Stomach (tissue), 9 donors: ENCODE results near the gene PDIA5. TPM values are rescaled to one million over a fixed set of nuclear protein-coding genes. Genes with fewer than 3 reads are reported as not detected.

Source experiments
- DNase-seq, 2 donors: peaks; one replicate each; pipeline versions ENCODE4 v3.0.0 to v3.0.0-alpha.2; 2013 to 2019
- H3K27ac ChIP-seq, 5 donors: fragments of 200-600 bp in 4 of 5; sonication (generic) in 4 of 5; one replicate each; pipeline ENCODE4 v1.5.1; 2013 to 2019; ENCODE audit warnings: mild to moderate bottlenecking in 1 of 5, moderate library complexity in 1 of 5
- H3K27me3 ChIP-seq, 3 donors: fragments of 200-600 bp; sonication (generic); one replicate each; pipeline ENCODE4 v1.5.1; 2017 to 2019; ENCODE audit warnings: mixed run types in 1 of 3
- H3K36me3 ChIP-seq, 4 donors: fragments of 200-600 bp; sonication (generic); 1 replicate in 3 of 4; 2 replicates in 1 of 4; pipeline ENCODE4 v1.5.1; 2016 to 2019
- H3K4me1 ChIP-seq, 4 donors: fragments of 200-600 bp; sonication (generic); one replicate each; pipeline ENCODE4 v1.5.1; 2016 to 2019
- H3K4me3 ChIP-seq, 4 donors: fragments of 200-600 bp; sonication (generic) in 3 of 4; one replicate each; pipeline ENCODE4 v1.5.1; 2016 to 2019; ENCODE audit warnings: mild to moderate bottlenecking in 1 of 4
- H3K9me3 ChIP-seq, 4 donors: fragments of 200-600 bp; sonication (generic); one replicate each; pipeline ENCODE4 v1.5.1; 2016 to 2019
- CTCF ChIP-seq, 7 experiments: fragments of 450-650 bp in 4 of 7; fragments of 200-600 bp in 3 of 7; sonication (generic) in 3 of 7; IDR thresholded peaks; one replicate each; pipeline ENCODE4 v1.5.1; 2016 to 2019; ENCODE audit warnings: antibody characterized with exemption in 7 of 7, control low read depth in 2 of 7, mild to moderate bottlenecking in 1 of 7
- EP300 ChIP-seq: sonication (generic); formaldehyde crosslinking; IDR thresholded peaks from one replicate; pipeline ENCODE4 v1.6.1; 2017; ENCODE audit warnings: antibody characterized with exemption
- POLR2A ChIP-seq, 4 donors: fragments of 450-650 bp; IDR thresholded peaks; one replicate each; pipeline ENCODE4 v1.6.1; 2016; ENCODE audit warnings: antibody characterized with exemption in 4 of 4, control low read depth in 2 of 4, mild to moderate bottlenecking in 1 of 4, moderate library complexity in 1 of 4
- POLR2AphosphoS5 ChIP-seq, 3 donors: sonication (generic); formaldehyde crosslinking; IDR thresholded peaks; one replicate each; pipeline ENCODE4 v1.6.1; 2016; ENCODE audit warnings: antibody characterized with exemption in 3 of 3
- WGBS, 5 donors: extraction: QIAGEN DNeasy Blood & Tissue Kit in 3 of 5; methylation state at CpG; one replicate each; pipeline versions ENCODE4 v1.1.5 to v1.1.7; 2013 to 2018; 5-methylcytosine and 5-hydroxymethylcytosine counted together
- intact Hi-C: fragments of 100-400 bp; cut with DNase I; formaldehyde crosslinking; loops from one replicate; pipeline ENCODE4 v1.15.1; 2023; ENCODE audit warnings: low total_unique reads
- polyA plus RNA-seq, 3 donors: library from polyadenylated mRNA; stranded (reverse); fragments of 200-250 nt; gene quantifications; one replicate each; pipeline ENCODE4 v1.2.3, GENCODE V29; 2013
- total RNA-seq, 5 donors: library from RNA; depleted of rRNA; stranded (reverse); fragments of >200 nt; gene quantifications; one replicate each; pipeline versions ENCODE4 v1.1.0 to v1.2.3, GENCODE V29; 2014 to 2016
- donor health status: healthy with polysubstance abuse.
- donor health status: Bipolar disorder and iron deficiency.
- donor health status: healthy.

The PDIA5 gene
- total and polyA plus RNA-seq, 8 donors = 13.9 to 75.3 (median 35.0) TPM

DNA sequence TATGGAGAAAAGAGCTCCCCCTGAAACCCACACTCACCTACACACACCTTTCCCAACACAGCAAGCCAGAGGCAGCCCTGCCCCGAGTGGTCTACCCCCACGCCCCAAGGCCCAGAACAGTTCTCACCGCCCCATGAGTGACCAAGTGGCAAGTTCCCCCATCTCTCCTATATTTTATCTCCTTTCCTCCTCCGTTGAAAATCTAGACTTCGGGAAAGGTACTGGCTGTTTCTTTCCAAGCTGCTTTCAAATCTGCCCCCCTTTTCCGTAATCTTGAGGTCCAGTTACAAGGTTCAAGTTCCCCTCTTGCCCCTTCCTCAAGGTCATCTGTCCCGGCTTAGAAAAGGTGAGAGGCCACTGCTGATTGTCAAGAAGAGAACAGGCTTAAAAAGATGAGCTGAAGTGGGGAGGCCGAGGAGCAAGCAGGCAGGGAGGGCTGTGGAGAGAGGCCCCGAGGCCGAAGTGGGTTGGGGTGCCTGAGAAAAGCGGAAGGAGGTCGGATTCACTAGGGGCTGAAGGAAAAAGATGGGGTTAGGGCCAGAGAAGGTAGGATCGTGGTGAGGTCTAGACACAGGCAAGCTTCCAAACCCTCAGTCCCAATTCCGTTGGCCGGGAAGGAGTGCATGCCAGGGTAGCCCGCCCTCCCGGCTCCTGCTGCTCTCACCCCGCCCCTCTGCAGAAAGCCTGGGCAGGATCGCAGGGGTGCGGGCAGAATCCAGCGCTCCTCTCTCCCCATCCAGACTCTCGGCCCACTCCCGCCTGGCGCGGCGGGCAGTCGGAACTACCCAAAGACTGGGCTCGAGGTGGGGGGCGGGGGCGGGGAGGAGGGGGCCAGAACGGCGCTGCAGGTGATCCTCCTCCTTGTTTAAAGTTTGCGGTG is 40.9 kb upstream of the PDIA5 start:
- Histone ChIP-seq H3K4me3 (peak overlapping the region; percentile 53 to 87 (median 64)), H3K9me3 (no peaks in the 10 kb centered on the region), H3K27me3 (peaks cover 13 to 86% (median 53%) of the 10 kb centered on the region in 3 donors), H3K36me3 (no peaks in the 10 kb centered on the region), H3K27ac (peak overlapping the region in 1 of 5 donors; percentile 40), H3K4me1 (peaks cover 29 to 35% (median 31%) of the 10 kb centered on the region in 4 donors)
- TF ChIP-seq POLR2AphosphoS5 (IDR thresholded peaks at IDR 0.05) (no peak), CTCF (IDR thresholded peaks at IDR 0.05) (no peak), POLR2A (IDR thresholded peaks at IDR 0.05) (no peak), EP300 (no peak)
- intact Hi-C loops = loop anchor here (5.0 kb wide), 1 partner anchor 79 kb away; no protein-coding TSS in a partner anchor
- peak in 1 of 2 donors; percentile 73 for DNase-seq
- 18 to 28% (median 21%) methylated on average over 23 to 33 of the region's 33 CpGs for WGBS, 5 donors

DNA sequence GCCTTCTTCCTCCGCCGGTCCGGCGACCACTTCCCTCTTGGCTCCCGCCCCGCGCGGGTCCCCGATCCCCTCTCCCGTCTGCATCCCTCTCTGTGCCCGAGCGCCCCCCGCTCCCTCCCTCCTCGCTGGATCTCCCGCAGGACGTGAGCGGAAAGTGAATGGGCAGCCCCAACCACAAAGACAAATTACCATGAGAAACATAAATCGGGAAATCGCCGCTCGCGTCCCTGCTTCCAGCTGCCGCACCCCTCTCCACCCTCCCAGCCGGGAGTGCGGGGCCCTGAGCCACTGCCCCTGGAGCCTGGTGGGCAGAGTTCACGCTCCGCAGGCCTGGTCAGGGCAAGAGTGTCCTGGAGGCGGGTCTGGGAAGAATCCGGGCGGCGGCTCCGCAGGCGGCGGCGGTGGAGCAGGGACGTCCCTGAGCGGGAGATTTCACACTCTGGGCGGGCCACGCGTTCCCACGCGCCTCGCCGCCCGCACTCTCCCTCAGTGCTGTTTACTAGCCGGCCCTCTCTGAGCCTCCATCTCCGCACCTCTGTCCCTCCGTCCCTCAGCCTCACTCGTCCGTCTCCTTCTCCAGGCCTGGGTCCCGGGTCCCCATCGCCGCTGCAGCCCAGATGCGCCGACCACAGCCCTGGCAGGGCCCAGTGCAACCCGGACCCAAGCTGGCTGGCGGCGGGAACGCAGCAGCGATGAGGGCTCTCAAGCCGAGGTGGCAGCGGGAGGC is 40.1 kb upstream of the PDIA5 start:
- Histone ChIP-seq H3K4me1 (peaks cover 29 to 35% (median 31%) of the 10 kb centered on the region in 4 donors), H3K27me3 (peaks cover 13 to 90% (median 60%) of the 10 kb centered on the region in 3 donors), H3K4me3 (peak overlapping the region; percentile 53 to 87 (median 64)), H3K36me3 (no peaks in the 10 kb centered on the region), H3K27ac (peak overlapping the region in 1 of 5 donors; percentile 40), H3K9me3 (no peaks in the 10 kb centered on the region)
- TF ChIP-seq EP300 = no peak
- WGBS, 5 donors = 1 to 2% (median 1%) methylated on average over 19 to 62 of the region's 62 CpGs
- DNase-seq = peak; percentile 31 to 58
- intact Hi-C loops = loop anchor here (5.0 kb wide), 1 partner anchor 79 kb away; no protein-coding TSS in a partner anchor

DNA sequence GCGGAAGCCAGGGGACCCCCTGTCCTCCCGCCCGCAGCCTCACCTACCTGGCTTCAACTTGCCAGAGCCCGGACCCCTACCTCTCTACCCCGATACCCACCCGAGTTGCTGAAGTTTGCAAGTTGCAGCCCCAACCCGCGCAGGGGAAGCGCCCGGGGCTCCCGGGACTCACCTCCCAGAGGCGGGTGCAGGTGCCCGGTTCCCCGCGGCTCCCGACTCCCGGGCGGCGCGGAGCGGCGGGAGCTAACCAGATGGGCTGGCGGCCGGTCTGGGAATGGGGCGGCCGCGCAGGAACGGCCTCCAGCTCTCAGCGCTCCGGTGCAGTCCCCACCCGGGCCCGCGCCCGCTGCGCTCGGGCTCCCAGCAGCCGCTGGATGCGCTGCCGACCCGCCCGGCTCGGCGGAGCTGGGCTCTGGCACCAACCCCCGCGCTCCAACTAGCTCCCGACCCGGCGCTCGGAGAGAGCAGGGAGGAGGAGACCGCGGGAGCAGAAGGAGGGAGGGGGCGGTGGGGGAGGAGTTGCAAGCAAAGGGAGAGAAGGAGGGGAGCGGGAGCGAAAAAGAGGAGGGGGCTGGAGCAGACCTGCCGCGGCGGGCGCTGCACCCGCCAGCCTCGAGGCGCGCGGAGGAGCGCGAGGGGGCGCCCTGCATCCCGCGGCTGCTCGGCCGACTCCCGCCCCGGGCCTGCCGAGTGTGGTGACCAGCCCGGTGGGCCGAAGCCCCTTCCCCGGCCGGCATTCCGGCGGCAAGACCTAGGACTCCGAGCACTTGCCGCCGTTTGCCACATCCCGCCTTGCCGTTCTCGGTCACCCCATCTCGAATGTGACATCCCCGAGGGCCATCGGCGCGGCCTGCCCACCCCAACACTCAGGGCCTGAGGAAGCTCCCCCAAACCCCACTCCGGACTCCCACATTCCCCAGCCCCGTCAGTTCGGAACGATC is 39.3 kb upstream of the PDIA5 start, which contains the start of gene SEMA5B:
Gene SEMA5B (minus strand): TSS at position 472 of the 941 bp plus-strand sequence. CDS start 66,500 bp downstream, outside the sequence.
- Histone ChIP-seq H3K4me3 (peak within 1 kb of the TSS; percentile 53 to 87 (median 64)), H3K36me3 (no peaks in the 10 kb centered on the region), H3K27me3 (peaks cover 13 to 95% (median 60%) of the 10 kb centered on the region in 3 donors), H3K9me3 (no peaks in the 10 kb centered on the region), H3K4me1 (peaks cover 29 to 35% (median 31%) of the 10 kb centered on the region in 4 donors), H3K27ac (peak within 1 kb of the TSS in 1 of 5 donors; percentile 40)
- intact Hi-C loops = loop anchor here (5.0 kb wide), 1 partner anchor 80 kb away; no protein-coding TSS in a partner anchor
- TF ChIP-seq CTCF (IDR thresholded peaks at IDR 0.05) (peak in 3 of 7 experiments; percentile 27 to 47 (median 29)), EP300 (no peak)
- WGBS, 5 donors = 1 to 2% (median 1%) methylated on average over 30 to 93 of the region's 94 CpGs
- DNase-seq = peak; percentile 29 to 89

GRCh38 chr3:123028233-123028828 is 38.5 kb upstream of the PDIA5 start:
- intact Hi-C loops = loop anchor here (5.0 kb wide), 1 partner anchor 81 kb away; no protein-coding TSS in a partner anchor

More at GRCh38 chr3:123028233-123028828, 38.5 kb upstream of the PDIA5 start:
- Histone ChIP-seq H3K27me3 (peaks cover 13 to 95% (median 60%) of the 10 kb centered on the region in 3 donors), H3K36me3 (no peaks in the 10 kb centered on the region), H3K27ac (peak overlapping the region in 1 of 5 donors; percentile 40), H3K9me3 (no peaks in the 10 kb centered on the region), H3K4me3 (peak overlapping the region; percentile 53 to 87 (median 64)), H3K4me1 (peaks cover 29 to 35% (median 31%) of the 10 kb centered on the region in 4 donors)
- 1 to 2% (median 1%) methylated on average over 19 to 21 of the region's 21 CpGs for WGBS, 5 donors
- TF ChIP-seq POLR2AphosphoS5 (IDR thresholded peaks at IDR 0.05) (no peak), CTCF (IDR thresholded peaks at IDR 0.05) (peak in 4 of 7 experiments; percentile 7 to 50 (median 22))
- peak in 1 of 2 donors; percentile 86 for DNase-seq
